Esophagus mucosa (tissue), 1 donor: Measurements from ENCODE around the gene RRM2. TPM values are rescaled to one million over a fixed set of nuclear protein-coding genes. Genes with fewer than 3 reads are reported as not detected.

Experiments
- ATAC-seq: fragments of 200-7000 bp; cut with Tn5 transposase; one replicate; pipeline ENCODE4 v1.9.1; 2020
- total RNA-seq: library from RNA; stranded (reverse); gene quantifications from one replicate; pipeline ENCODE4 v1.2.4, GENCODE V29; 2023
- donor health status: DM: yes; HTN: yes; CAD: no.

Gene RRM2
- total RNA-seq, 1 donor from 2014 or later = 66.4 TPM

DNA sequence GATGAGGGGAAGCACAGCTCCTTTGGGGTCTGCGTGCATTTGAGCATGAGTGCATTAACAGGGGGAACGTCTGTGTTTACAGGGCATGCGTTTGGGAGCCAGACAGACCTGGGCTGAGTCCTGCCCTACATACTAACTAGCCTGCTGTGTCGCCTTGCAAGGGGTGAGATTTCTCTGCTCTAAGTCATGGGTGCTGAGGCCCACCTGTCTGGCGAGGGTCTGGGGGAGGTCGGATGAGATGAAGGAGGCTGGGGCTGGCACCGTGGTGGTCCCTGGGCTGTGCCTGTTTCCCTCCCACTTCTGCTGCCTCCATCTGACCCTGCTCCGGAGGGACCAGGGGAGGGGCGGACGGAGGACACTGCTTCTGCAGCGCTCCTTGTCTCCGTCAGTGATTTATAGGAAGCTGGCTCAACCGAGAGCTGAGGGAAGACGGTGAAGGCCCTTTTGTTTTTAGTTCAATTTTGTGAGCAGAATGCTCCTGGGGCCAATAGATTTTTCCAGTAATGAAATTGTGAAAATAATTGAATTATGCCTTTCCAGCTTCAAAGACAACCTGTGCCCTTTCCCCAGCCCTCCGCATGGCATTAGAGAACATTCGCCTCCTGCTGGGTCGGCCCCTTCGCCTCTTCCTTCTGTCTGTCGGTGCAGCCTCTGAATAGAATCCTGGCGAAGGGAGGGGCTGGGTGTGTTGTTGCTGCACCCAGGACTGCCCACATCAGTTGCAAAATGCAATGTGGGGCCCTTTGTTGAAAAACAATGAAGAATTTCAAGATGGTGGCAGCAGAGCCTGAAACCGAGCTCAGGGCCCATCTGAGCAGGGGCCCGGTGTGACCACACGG, 49.7 kb downstream of the RRM2 start:
- no peak for ATAC-seq

DNA sequence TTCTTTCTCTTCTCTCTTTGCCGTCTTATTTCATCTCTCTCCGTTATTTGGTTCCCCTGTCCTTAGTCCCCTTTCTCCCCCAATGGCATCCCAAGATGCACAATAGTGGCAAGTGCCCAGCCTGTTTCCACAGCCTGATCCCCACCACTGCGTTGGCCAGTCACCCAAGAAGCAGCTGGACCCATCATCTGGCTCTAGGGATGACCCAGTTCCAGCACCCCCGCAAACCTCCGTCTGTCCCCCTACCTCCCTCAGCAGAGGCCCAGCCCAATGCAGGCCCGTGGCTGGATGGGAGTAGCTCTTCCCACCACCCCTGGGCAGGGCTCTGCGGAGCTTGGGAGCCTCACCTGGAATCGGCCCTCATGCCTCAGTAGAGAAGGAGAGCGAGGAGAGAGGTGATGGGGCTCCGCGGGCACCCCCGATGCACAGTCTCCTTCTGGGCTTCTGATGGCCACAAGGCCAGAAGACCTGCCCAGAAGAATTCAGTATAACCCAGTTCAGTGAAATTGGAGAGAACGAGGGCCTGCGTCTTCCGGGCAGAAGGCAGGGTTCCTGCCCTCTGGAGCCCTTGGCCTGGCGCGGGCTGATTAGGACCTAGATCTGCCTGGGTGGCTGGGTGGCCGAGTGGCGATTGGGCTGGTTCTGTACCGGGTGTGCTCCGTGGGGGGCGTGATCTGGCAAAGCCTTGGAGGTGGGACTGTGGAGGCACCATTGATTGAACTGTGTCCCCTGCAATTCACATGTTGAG, 50.9 kb downstream of the RRM2 start:
- no peak for ATAC-seq

DNA sequence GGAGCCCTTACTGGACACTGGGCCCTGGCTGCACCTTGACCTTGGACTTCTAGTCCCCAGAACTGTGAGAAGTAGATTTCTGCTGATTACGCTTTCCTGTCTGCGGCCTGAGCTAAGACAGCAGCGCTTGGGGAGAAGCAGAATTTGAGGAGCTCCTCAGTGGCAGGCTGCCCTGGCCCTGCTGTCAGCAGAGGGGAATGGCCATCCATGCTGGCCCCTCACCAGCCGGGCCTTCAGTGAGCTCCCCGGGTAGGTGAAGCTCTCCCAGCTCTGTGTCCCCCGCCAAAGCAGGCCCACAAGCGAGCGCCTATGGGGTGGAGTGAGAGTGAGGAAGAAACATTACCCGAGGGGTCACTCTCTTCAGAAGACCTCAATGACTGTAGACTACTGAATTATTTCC, 51.6 kb downstream of the RRM2 start:
- ATAC-seq = no peak

DNA sequence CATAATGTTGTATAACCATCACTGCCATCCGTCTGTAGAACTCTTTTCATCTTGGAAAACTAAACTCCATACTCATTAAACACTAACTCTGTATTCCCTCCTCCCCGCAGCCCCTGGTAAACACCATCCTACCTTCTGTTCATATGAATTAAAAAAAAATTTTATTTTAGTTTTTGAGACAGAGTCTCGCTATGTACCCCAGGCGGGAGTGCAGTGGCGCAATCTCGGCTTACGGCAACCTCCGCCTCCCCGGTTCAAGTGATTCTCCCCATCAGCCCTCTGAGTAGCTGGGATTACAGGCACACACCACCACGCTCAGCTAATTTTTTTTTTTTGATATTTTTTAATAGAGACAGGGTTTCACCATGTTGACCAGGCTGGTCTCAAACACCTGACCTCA, 52.9 kb downstream of the RRM2 start:
- ATAC-seq = no peak

DNA sequence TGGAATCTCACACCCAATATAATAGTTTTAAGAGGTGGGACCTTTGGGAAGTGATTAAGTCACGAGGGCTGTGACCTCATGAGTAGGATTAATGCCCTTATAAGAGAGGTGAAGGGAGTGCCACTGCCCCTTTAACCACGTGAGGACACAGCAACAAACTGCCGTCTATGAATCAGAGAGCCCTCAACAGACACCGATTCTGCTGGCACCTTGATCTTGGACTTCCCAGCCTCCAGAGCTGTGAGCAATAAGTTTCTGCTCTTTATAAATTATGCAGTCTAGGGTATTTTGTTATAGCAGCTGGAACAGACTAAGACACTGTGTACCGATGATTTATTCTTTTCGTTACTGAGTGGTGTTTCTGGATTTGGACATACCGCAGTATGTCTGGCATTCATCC, 56.2 kb downstream of the RRM2 start:
- ATAC-seq = no peak

DNA sequence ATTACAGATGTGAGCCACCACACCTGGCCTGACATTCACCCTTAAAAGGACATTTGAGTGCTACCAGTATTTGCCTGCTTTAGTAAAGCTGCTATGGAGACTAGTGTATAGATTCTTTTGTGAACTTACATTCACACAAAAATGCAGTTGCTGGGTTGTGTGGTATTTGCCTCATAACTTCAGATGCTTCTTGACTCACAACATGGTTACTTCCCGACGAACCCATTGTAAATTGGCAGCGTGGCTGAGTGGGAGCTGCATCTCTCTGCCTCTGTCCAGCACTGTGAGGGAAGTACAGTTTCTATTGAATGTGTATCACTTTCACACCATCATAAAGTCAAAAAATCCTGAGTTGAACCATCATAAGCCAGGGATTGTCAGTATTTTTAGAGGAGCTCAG, 56.9 kb downstream of the RRM2 start:
- ATAC-seq = no peak

DNA sequence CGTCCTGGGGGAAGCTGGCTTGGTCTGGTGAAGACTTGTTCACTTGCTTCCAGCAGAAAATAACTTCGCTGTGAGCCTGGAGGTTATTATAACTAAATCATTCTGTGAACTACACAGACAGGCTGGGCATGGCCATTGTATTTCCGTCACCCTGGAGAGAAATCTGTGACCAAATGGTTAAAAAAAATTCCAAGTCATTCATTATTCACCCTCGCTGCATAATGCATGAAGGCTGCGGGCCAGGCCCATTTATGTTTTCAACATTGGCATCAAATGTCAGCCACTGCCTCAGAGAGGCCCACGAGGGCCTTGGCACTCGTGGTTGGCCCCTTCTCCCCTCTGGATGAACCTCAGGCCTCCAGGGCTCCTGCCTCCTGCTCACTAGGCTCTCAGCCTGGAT, 57.7 kb downstream of the RRM2 start:
- no peak for ATAC-seq

Other genes with a start within 250 kb of the RRM2 start
- 123 TPM for gene GRHL1, start 171.0 kb upstream of the RRM2 start, total RNA-seq
- 6.1 TPM for gene KLF11, start 79.2 kb upstream of the RRM2 start, total RNA-seq
- gene CYS1, start 42.3 kb upstream of the RRM2 start, total RNA-seq = 0.52 TPM
- 13.7 TPM for gene HPCAL1, start 180.2 kb downstream of the RRM2 start, total RNA-seq